Sigmoid colon (tissue), 7 donors: ENCODE measurements around the gene DUOXA2. TPM values are rescaled to one million over a fixed set of nuclear protein-coding genes. Genes with fewer than 3 reads are reported as not detected.

Source experiments
- DNase-seq: peaks from one replicate; pipeline ENCODE4 v3.0.0-alpha.2; 2019
- H3K27ac ChIP-seq, 4 donors: fragments of 200-600 bp; sonication (generic); one replicate each; pipeline ENCODE4 v1.5.1; 2016 to 2019; ENCODE audit warnings: mild to moderate bottlenecking in 1 of 4
- H3K27me3 ChIP-seq, 3 donors: fragments of 200-600 bp; sonication (generic); one replicate each; pipeline ENCODE4 v1.5.1; 2019; ENCODE audit warnings: mild to moderate bottlenecking in 1 of 3
- H3K36me3 ChIP-seq, 4 donors: fragments of 200-600 bp; sonication (generic); one replicate each; pipeline ENCODE4 v1.5.1; 2016 to 2019
- H3K4me1 ChIP-seq, 4 donors: fragments of 200-600 bp; sonication (generic); one replicate each; pipeline ENCODE4 v1.5.1; 2017 to 2019
- H3K4me3 ChIP-seq, 4 donors: fragments of 200-600 bp; sonication (generic); one replicate each; pipeline ENCODE4 v1.5.1; 2017 to 2019; ENCODE audit warnings: mild to moderate bottlenecking in 2 of 4, moderate library complexity in 1 of 4
- H3K9me3 ChIP-seq, 4 donors: fragments of 200-600 bp in 3 of 4; sonication (generic) in 3 of 4; one replicate each; pipeline versions ENCODE4 v1.5.1 to v1.6.1; 2013 to 2019
- EP300 ChIP-seq, 4 donors: sonication (generic); formaldehyde crosslinking; IDR thresholded peaks; one replicate each; pipeline ENCODE4 v1.6.1; 2017; ENCODE audit warnings: antibody characterized with exemption in 4 of 4
- POLR2A ChIP-seq, 2 donors: fragments of 450-650 bp; IDR thresholded peaks; one replicate each; pipeline ENCODE4 v1.6.1; 2016; ENCODE audit warnings: antibody characterized with exemption in 2 of 2, mild to moderate bottlenecking in 2 of 2, moderate library complexity in 2 of 2
- POLR2AphosphoS5 ChIP-seq, 4 donors: sonication (generic); formaldehyde crosslinking; IDR thresholded peaks; one replicate each; pipeline ENCODE4 v1.6.1; 2017; ENCODE audit warnings: antibody characterized with exemption in 4 of 4
- WGBS, 2 donors: extraction: QIAGEN DNeasy Blood & Tissue Kit; methylation state at CpG; one replicate each; pipeline ENCODE4 v1.1.7; 2013; 5-methylcytosine and 5-hydroxymethylcytosine counted together
- intact Hi-C: fragments of 100-400 bp; cut with DNase I; formaldehyde crosslinking; loops from one replicate; pipeline ENCODE4 v1.15.1; 2023
- polyA plus RNA-seq, 3 donors: library from polyadenylated mRNA; stranded (reverse); fragments of 200-250 nt; gene quantifications; one replicate each; pipeline ENCODE4 v1.2.3, GENCODE V29; 2013
- total RNA-seq, 4 donors: library from RNA; depleted of rRNA; stranded (reverse); fragments of >200 nt; gene quantifications; one replicate each; pipeline ENCODE4 v1.1.0, GENCODE V29; 2016
- TF ChIP-seq, protein P1 (sequence below), 4 experiments: fragments of 450-650 bp in 3 of 4; fragments of 200-600 bp in 1 of 4; IDR thresholded peaks; one replicate each; pipeline ENCODE4 v1.5.1; 2016 to 2019; ENCODE audit warnings: antibody characterized with exemption in 4 of 4, mild to moderate bottlenecking in 3 of 4, moderate library complexity in 2 of 4
- donor health status: healthy with polysubstance abuse.
- donor health status: Bipolar disorder and iron deficiency.
- donor health status: healthy.

The DUOXA2 gene
- total and polyA plus RNA-seq, 7 donors: 0.28 to 117 (median 1.4) TPM; not detected in 4

- no peak overlapping the region for H3K27ac ChIP-seq
- no peaks in the 10 kb centered on the region for H3K36me3 ChIP-seq
- DNase-seq: no peak
- no peak overlapping the region for H3K4me3 ChIP-seq
- WGBS, 2 donors: 19 to 20% methylated on average over 10 of the region's 10 CpGs
- peaks cover 0 to 8% (median 6%) of the 10 kb centered on the region in 4 donors for H3K4me1 ChIP-seq
- peaks cover 13 to 67% (median 26%) of the 10 kb centered on the region in 3 donors for H3K27me3 ChIP-seq
- H3K9me3 ChIP-seq: no peaks in the 10 kb centered on the region
- TF ChIP-seq, protein P1, sequence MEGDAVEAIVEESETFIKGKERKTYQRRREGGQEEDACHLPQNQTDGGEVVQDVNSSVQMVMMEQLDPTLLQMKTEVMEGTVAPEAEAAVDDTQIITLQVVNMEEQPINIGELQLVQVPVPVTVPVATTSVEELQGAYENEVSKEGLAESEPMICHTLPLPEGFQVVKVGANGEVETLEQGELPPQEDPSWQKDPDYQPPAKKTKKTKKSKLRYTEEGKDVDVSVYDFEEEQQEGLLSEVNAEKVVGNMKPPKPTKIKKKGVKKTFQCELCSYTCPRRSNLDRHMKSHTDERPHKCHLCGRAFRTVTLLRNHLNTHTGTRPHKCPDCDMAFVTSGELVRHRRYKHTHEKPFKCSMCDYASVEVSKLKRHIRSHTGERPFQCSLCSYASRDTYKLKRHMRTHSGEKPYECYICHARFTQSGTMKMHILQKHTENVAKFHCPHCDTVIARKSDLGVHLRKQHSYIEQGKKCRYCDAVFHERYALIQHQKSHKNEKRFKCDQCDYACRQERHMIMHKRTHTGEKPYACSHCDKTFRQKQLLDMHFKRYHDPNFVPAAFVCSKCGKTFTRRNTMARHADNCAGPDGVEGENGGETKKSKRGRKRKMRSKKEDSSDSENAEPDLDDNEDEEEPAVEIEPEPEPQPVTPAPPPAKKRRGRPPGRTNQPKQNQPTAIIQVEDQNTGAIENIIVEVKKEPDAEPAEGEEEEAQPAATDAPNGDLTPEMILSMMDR (IDR thresholded peaks at IDR 0.05): no peak
- TF ChIP-seq POLR2A (IDR thresholded peaks at IDR 0.05) (no peak), POLR2AphosphoS5 (IDR thresholded peaks at IDR 0.05) (no peak), EP300 (IDR thresholded peaks at IDR 0.05) (no peak)
- intact Hi-C loops: no loop called here
Measured at GRCh38 chr15:45136378-45136764, 22.2 kb downstream of the DUOXA2 start.

- WGBS, 2 donors: 79 to 91% methylated on average over 8 of the region's 8 CpGs
- Histone ChIP-seq H3K4me1 (peaks cover 0 to 8% (median 6%) of the 10 kb centered on the region in 4 donors), H3K27ac (no peak overlapping the region), H3K27me3 (peaks cover 13 to 69% (median 26%) of the 10 kb centered on the region in 3 donors), H3K36me3 (no peaks in the 10 kb centered on the region), H3K4me3 (no peak overlapping the region), H3K9me3 (no peaks in the 10 kb centered on the region)
- no peak for DNase-seq
- intact Hi-C loops: no loop called here
- TF ChIP-seq POLR2AphosphoS5 (IDR thresholded peaks at IDR 0.05): no peak
- TF ChIP-seq EP300 (IDR thresholded peaks at IDR 0.05): no peak
- TF ChIP-seq POLR2A (IDR thresholded peaks at IDR 0.05): no peak
- TF ChIP-seq, protein P1 (IDR thresholded peaks at IDR 0.05): no peak
Measured at GRCh38 chr15:45137703-45138102, 23.6 kb downstream of the DUOXA2 start.

- H3K27ac ChIP-seq: no peak overlapping the region
- no peaks in the 10 kb centered on the region for H3K9me3 ChIP-seq
- no peak for DNase-seq
- no peak for TF ChIP-seq POLR2AphosphoS5 (IDR thresholded peaks at IDR 0.05)
- H3K27me3 ChIP-seq: peaks cover 13 to 55% (median 22%) of the 10 kb centered on the region in 3 donors
- no peaks in the 10 kb centered on the region for H3K36me3 ChIP-seq
- 81 to 85% methylated on average over 12 of the region's 12 CpGs for WGBS, 2 donors
- H3K4me1 ChIP-seq: peaks cover 0 to 8% (median 6%) of the 10 kb centered on the region in 4 donors
- intact Hi-C loops: no loop called here
- H3K4me3 ChIP-seq: no peak overlapping the region
Measured at GRCh38 chr15:45138814-45139765, 25.0 kb downstream of the DUOXA2 start.

- Histone ChIP-seq H3K27ac (no peak overlapping the region), H3K9me3 (no peaks in the 10 kb centered on the region), H3K4me1 (peaks cover 0 to 7% (median 6%) of the 10 kb centered on the region in 4 donors), H3K36me3 (no peaks in the 10 kb centered on the region), H3K4me3 (no peak overlapping the region), H3K27me3 (peaks cover 7 to 48% (median 16%) of the 10 kb centered on the region in 3 donors)
- intact Hi-C loops: no loop called here
- 94 to 95% methylated on average over 6 of the region's 6 CpGs for WGBS, 2 donors
- TF ChIP-seq EP300 (IDR thresholded peaks at IDR 0.05) (no peak), POLR2AphosphoS5 (IDR thresholded peaks at IDR 0.05) (no peak), POLR2A (IDR thresholded peaks at IDR 0.05) (no peak)
- TF ChIP-seq, protein P1 (IDR thresholded peaks at IDR 0.05): no peak
- no peak for DNase-seq
Measured at GRCh38 chr15:45139770-45140169, 25.6 kb downstream of the DUOXA2 start.

DNA sequence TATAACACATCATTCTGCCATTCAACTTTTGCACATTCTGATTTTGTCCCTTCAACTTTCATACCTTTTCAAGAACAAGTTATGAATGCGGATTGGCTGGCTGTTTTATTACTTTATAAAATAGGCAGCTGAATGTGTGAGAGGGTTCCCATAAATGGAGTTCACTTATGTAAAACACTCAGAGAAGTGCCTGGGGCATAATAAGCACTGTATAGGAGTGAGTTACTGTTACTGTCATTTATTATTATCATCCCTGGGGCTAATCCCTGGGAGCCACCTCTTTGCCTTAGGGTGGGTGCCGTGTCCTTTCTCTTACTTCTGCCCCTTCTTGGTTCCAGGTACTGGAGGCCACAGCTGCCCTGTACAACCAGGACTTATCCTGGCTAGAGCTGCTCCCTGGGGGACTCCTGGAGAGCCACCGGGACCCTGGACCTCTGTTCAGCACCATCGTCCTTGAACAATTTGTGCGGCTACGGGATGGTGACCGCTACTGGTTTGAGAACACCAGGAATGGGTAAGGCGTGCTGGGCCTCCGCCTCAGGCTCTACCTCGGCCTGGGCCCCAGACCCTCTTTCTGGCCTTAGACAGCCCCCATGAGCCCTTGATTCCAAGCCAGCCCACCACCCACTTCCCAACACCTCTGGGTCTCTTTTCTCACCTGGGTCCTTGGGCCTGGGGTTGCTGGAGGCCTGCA is 26.6 kb downstream of the DUOXA2 start:
- 96 to 97% methylated on average over 10 of the region's 10 CpGs for WGBS, 2 donors

More for the DNA sequence above, 26.6 kb downstream of the DUOXA2 start:
- no peaks in the 10 kb centered on the region for H3K4me1 ChIP-seq
- no peak for DNase-seq
- intact Hi-C loops: no loop called here
- H3K27ac ChIP-seq: no peak overlapping the region
- no peaks in the 10 kb centered on the region for H3K9me3 ChIP-seq
- TF ChIP-seq POLR2AphosphoS5 (IDR thresholded peaks at IDR 0.05): no peak
- H3K36me3 ChIP-seq: no peaks in the 10 kb centered on the region
- no peak overlapping the region for H3K4me3 ChIP-seq
- H3K27me3 ChIP-seq: peaks cover 0 to 41% (median 9%) of the 10 kb centered on the region in 3 donors
